CD4-positive, CD25-positive, alpha-beta regulatory T cell (primary cell): ENCODE data around the gene KRTAP5-4. TPM values are rescaled to one million over a fixed set of nuclear protein-coding genes. Genes with fewer than 3 reads are reported as not detected.

Source experiments
- ATAC-seq, 2 donors: fragments of 150-1000 bp; cut with Tn5 transposase; one replicate each; pipeline ENCODE4 v1.10.0; 2021; ENCODE audit warnings: low read depth in 2 of 2, moderate number of reproducible peaks in 2 of 2, moderate library complexity in 1 of 2
- DNase-seq, 3 donors: peaks; one replicate each; pipeline versions ENCODE4 v3.0.0 to v3.0.0-alpha.2; 2012 to 2022; ENCODE audit warnings: mixed read lengths in 1 of 3
- H3K27ac ChIP-seq: one replicate; pipeline ENCODE4 v1.7.0; 2013; ENCODE audit warnings: mild to moderate bottlenecking, low read length; ENCODE audit not compliant: insufficient read depth, poor library complexity, severe bottlenecking
- H3K27me3 ChIP-seq: one replicate; pipeline ENCODE4 v1.7.0; 2013; ENCODE audit warnings: low read length; ENCODE audit not compliant: control insufficient read depth, insufficient read depth
- H3K36me3 ChIP-seq: one replicate; pipeline ENCODE4 v1.7.0; 2013; ENCODE audit warnings: mild to moderate bottlenecking, low read length, moderate library complexity; ENCODE audit not compliant: control insufficient read depth, insufficient read depth
- H3K4me1 ChIP-seq: 2 replicates; pipeline ENCODE4 v1.7.0; 2013; ENCODE audit warnings: mild to moderate bottlenecking, low read length; ENCODE audit not compliant: insufficient read depth, control insufficient read depth, poor library complexity, severe bottlenecking
- H3K4me3 ChIP-seq: one replicate; pipeline ENCODE4 v1.7.0; 2013; ENCODE audit warnings: low read depth, mild to moderate bottlenecking, low read length, moderate library complexity
- H3K9me3 ChIP-seq, 2 experiments: 1 replicate in 1 of 2; 2 replicates in 1 of 2; pipeline ENCODE4 v1.7.0; 2013; ENCODE audit warnings: low read length in 2 of 2, mild to moderate bottlenecking in 1 of 2, moderate library complexity in 1 of 2; ENCODE audit not compliant: control insufficient read depth in 2 of 2
- H3K27ac Mint-ChIP-seq, 3 donors: one replicate each; pipeline ENCODE4 v1.8.0; 2020 to 2022; ENCODE audit warnings: mild to moderate bottlenecking in 3 of 3, mixed read lengths in 3 of 3, moderate library complexity in 2 of 3
- H3K27me3 Mint-ChIP-seq: one replicate; pipeline ENCODE4 v1.8.0; 2022; ENCODE audit warnings: mild to moderate bottlenecking, mixed read lengths
- H3K36me3 Mint-ChIP-seq: one replicate; pipeline ENCODE4 v1.8.0; 2020; ENCODE audit warnings: mixed read lengths
- H3K4me1 Mint-ChIP-seq, 4 donors: one replicate each; pipeline ENCODE4 v1.8.0; 2020 to 2022; ENCODE audit warnings: mixed read lengths in 4 of 4, mild to moderate bottlenecking in 1 of 4
- H3K4me3 Mint-ChIP-seq, 4 donors: one replicate each; pipeline ENCODE4 v1.8.0; 2020 to 2022; ENCODE audit warnings: mild to moderate bottlenecking in 4 of 4, mixed read lengths in 4 of 4, moderate library complexity in 3 of 4
- H3K9me3 Mint-ChIP-seq, 7 donors: one replicate each; pipeline ENCODE4 v1.8.0; 2020 to 2022; ENCODE audit warnings: mixed read lengths in 7 of 7, mild to moderate bottlenecking in 3 of 7, moderate library complexity in 2 of 7
- polyA plus RNA-seq, 4 donors: library from polyadenylated mRNA; unstranded; fragments of 300-500 nt; fragmentation: Illumina TruSeq; gene quantifications; one replicate each; pipeline ENCODE4 v1.2.3, GENCODE V29; 2021
- total RNA-seq: library from RNA; stranded (reverse); gene quantifications from one replicate; pipeline ENCODE4 v1.2.3, GENCODE V29; 2022

The KRTAP5-4 gene
- total and polyA plus RNA-seq, 5 donors from 2014 or later = not detected

GRCh38 chr11:1571760-1572196 lies 50.2 kb downstream of the KRTAP5-4 start:
- H3K4me1 Mint-ChIP-seq = peaks cover 0 to 37% (median 4%) of the 10 kb centered on the region in 4 donors
- no peaks in the 10 kb centered on the region for H3K9me3 Mint-ChIP-seq
- no peak overlapping the region for H3K4me3 ChIP-seq
- H3K27me3 ChIP-seq = peaks cover 3% of the 10 kb centered on the region
- ATAC-seq (no peak), DNase-seq (no peak)
- no peaks in the 10 kb centered on the region for H3K9me3 ChIP-seq
- H3K4me1 ChIP-seq = peaks cover 40% of the 10 kb centered on the region
- no peak overlapping the region for H3K4me3 Mint-ChIP-seq
- no peak overlapping the region for H3K27ac Mint-ChIP-seq
- H3K27me3 Mint-ChIP-seq = peaks cover 32% of the 10 kb centered on the region
- peak overlapping the region; percentile 55 for H3K27ac ChIP-seq
- H3K36me3 Mint-ChIP-seq = no peaks in the 10 kb centered on the region
- no peaks in the 10 kb centered on the region for H3K36me3 ChIP-seq

Other genes starting within 250 kb of the KRTAP5-4 start
- gene BRSK2, start 232.2 kb downstream of the KRTAP5-4 start, total RNA-seq = 0.42 TPM
- under 1 TPM in 3 of 4 donors, not detected in 1; 0.07 to 0.09 (median 0.07) TPM for gene BRSK2, start 232.2 kb downstream of the KRTAP5-4 start, polyA plus RNA-seq
- 87.8 TPM for gene MOB2, start 135.4 kb downstream of the KRTAP5-4 start, total RNA-seq
- 10 to 100 TPM; 55.7 to 70.1 (median 66.8) TPM for gene MOB2, start 135.4 kb downstream of the KRTAP5-4 start, polyA plus RNA-seq
- gene DUSP8, start 49.9 kb downstream of the KRTAP5-4 start, total RNA-seq = 71.7 TPM
- gene DUSP8, start 49.9 kb downstream of the KRTAP5-4 start, polyA plus RNA-seq = under 1 TPM; 0.05 to 0.19 (median 0.07) TPM
- not detected for gene KRTAP5-1, start 36.9 kb downstream of the KRTAP5-4 start, total RNA-seq
- gene KRTAP5-1, start 36.9 kb downstream of the KRTAP5-4 start, polyA plus RNA-seq = not detected
- 0.35 TPM for gene KRTAP5-2, start 23.8 kb downstream of the KRTAP5-4 start, total RNA-seq
- gene KRTAP5-2, start 23.8 kb downstream of the KRTAP5-4 start, polyA plus RNA-seq = not detected
- not detected for gene KRTAP5-3, start 13.7 kb downstream of the KRTAP5-4 start, total RNA-seq
- not detected for gene KRTAP5-3, start 13.7 kb downstream of the KRTAP5-4 start, polyA plus RNA-seq
- not detected for gene KRTAP5-5, start 7.6 kb upstream of the KRTAP5-4 start, total RNA-seq
- gene KRTAP5-5, start 7.6 kb upstream of the KRTAP5-4 start, polyA plus RNA-seq = not detected
- not detected for gene KRTAP5-6, start 75.1 kb upstream of the KRTAP5-4 start, total RNA-seq
- not detected for gene KRTAP5-6, start 75.1 kb upstream of the KRTAP5-4 start, polyA plus RNA-seq
- gene IFITM10, start 128.5 kb upstream of the KRTAP5-4 start, total RNA-seq = 2.4 TPM
- not detected for gene IFITM10, start 128.5 kb upstream of the KRTAP5-4 start, polyA plus RNA-seq
- 104 TPM for gene CTSD, start 141.8 kb upstream of the KRTAP5-4 start, total RNA-seq
- gene CTSD, start 141.8 kb upstream of the KRTAP5-4 start, polyA plus RNA-seq = 100 to 1,000 TPM; 147 to 175 (median 155) TPM
- gene SYT8, start 212.9 kb upstream of the KRTAP5-4 start, total RNA-seq = not detected
- gene SYT8, start 212.9 kb upstream of the KRTAP5-4 start, polyA plus RNA-seq = not detected
- not detected for gene TNNI2, start 216.8 kb upstream of the KRTAP5-4 start, total RNA-seq
- not detected for gene TNNI2, start 216.8 kb upstream of the KRTAP5-4 start, polyA plus RNA-seq
- gene LSP1, start 230.9 kb upstream of the KRTAP5-4 start, total RNA-seq = 453 TPM
- gene LSP1, start 230.9 kb upstream of the KRTAP5-4 start, polyA plus RNA-seq = 100 to 1,000 TPM; 381 to 514 (median 444) TPM